ENCODE data around the gene ZNF219. TPM values are rescaled to one million over a fixed set of nuclear protein-coding genes. Genes with fewer than 3 reads are reported as not detected.

The ZNF219 gene
- total and polyA plus RNA-seq, 2 of the 13 experiments (the other 11 are each of a cell fraction or from before 2014, with no cell fraction given), result 34.5 to 36.6 TPM

DNA sequence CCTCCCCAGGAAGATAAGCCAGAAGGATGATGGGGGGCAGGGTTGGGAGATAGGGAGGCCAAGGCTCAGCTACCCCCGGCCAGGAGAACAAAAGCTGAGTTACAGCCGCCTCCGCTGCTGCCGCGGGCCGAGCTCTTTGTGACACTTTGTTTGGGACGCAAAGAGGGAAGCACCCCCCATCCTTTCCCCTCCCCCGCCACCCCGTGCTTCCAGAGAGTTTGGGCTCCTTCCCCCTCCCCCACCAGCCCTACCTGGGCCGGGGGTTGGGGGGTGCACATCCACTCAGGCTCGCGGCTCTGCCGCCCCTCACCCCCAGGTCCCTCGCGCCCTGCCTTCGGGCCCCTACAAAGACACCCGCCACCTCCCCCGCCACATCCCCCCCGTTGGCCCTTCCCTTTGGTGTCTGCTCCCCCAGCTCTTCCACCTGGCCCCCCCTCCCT, 799 bp downstream of the ZNF219 start (continued):
- TF ChIP-seq, protein P1, sequence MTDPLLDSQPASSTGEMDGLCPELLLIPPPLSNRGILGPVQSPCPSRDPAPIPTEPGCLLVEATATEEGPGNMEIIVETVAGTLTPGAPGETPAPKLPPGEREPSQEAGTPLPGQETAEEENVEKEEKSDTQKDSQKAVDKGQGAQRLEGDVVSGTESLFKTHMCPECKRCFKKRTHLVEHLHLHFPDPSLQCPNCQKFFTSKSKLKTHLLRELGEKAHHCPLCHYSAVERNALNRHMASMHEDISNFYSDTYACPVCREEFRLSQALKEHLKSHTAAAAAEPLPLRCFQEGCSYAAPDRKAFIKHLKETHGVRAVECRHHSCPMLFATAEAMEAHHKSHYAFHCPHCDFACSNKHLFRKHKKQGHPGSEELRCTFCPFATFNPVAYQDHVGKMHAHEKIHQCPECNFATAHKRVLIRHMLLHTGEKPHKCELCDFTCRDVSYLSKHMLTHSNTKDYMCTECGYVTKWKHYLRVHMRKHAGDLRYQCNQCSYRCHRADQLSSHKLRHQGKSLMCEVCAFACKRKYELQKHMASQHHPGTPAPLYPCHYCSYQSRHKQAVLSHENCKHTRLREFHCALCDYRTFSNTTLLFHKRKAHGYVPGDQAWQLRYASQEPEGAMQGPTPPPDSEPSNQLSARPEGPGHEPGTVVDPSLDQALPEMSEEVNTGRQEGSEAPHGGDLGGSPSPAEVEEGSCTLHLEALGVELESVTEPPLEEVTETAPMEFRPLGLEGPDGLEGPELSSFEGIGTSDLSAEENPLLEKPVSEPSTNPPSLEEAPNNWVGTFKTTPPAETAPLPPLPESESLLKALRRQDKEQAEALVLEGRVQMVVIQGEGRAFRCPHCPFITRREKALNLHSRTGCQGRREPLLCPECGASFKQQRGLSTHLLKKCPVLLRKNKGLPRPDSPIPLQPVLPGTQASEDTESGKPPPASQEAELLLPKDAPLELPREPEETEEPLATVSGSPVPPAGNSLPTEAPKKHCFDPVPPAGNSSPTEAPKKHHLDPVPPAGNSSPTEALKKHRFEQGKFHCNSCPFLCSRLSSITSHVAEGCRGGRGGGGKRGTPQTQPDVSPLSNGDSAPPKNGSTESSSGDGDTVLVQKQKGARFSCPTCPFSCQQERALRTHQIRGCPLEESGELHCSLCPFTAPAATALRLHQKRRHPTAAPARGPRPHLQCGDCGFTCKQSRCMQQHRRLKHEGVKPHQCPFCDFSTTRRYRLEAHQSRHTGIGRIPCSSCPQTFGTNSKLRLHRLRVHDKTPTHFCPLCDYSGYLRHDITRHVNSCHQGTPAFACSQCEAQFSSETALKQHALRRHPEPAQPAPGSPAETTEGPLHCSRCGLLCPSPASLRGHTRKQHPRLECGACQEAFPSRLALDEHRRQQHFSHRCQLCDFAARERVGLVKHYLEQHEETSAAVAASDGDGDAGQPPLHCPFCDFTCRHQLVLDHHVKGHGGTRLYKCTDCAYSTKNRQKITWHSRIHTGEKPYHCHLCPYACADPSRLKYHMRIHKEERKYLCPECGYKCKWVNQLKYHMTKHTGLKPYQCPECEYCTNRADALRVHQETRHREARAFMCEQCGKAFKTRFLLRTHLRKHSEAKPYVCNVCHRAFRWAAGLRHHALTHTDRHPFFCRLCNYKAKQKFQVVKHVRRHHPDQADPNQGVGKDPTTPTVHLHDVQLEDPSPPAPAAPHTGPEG (CRISPR knock-in tag; IDR thresholded peaks at IDR 0.05), result no peak
- 0 out of 2 replicates have a peak, but pooled peaks have one; percentile 1 for TF ChIP-seq ZNF567 (CRISPR knock-in tag; IDR thresholded peaks at IDR 0.05; ENCODE audit: borderline replicate concordance)
- peak; percentile 32; the same call in 1 of the 2 replicates for TF ChIP-seq SAP130 (CRISPR knock-in tag; IDR thresholded peaks at IDR 0.05; ENCODE audit: low read depth)
- peak; percentile 17; the same call in 1 of the 2 replicates for TF ChIP-seq ZFX (CRISPR knock-in tag; IDR thresholded peaks at IDR 0.05; ENCODE audit: low read depth)
- 0 out of 2 replicates have a peak, but pooled peaks have one; percentile 61 for TF ChIP-seq ZNF350 (CRISPR knock-in tag; IDR thresholded peaks at IDR 0.05; ENCODE audit: borderline replicate concordance, low read depth)
- TF ChIP-seq MLLT10 (CRISPR knock-in tag; IDR thresholded peaks at IDR 0.05), result no peak
- no peak for TF ChIP-seq FOXK2 (IDR thresholded peaks at IDR 0.05)
- TF ChIP-seq MAZ (IDR thresholded peaks at IDR 0.05; ENCODE audit: borderline replicate concordance, low read depth, low read length), result no peak
- peak; percentile 53; the same call in 1 of the 2 replicates for TF ChIP-seq MAZ (CRISPR knock-in tag; IDR thresholded peaks at IDR 0.05; ENCODE audit: low read depth)
- TF ChIP-seq ZNF331 (CRISPR knock-in tag; IDR thresholded peaks at IDR 0.05), result 0 out of 2 replicates have a peak, but pooled peaks have one; percentile 9
- TF ChIP-seq, protein P2, sequence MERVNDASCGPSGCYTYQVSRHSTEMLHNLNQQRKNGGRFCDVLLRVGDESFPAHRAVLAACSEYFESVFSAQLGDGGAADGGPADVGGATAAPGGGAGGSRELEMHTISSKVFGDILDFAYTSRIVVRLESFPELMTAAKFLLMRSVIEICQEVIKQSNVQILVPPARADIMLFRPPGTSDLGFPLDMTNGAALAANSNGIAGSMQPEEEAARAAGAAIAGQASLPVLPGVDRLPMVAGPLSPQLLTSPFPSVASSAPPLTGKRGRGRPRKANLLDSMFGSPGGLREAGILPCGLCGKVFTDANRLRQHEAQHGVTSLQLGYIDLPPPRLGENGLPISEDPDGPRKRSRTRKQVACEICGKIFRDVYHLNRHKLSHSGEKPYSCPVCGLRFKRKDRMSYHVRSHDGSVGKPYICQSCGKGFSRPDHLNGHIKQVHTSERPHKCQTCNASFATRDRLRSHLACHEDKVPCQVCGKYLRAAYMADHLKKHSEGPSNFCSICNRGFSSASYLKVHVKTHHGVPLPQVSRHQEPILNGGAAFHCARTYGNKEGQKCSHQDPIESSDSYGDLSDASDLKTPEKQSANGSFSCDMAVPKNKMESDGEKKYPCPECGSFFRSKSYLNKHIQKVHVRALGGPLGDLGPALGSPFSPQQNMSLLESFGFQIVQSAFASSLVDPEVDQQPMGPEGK (CRISPR knock-in tag; IDR thresholded peaks at IDR 0.05), result peak; percentile 96
- TF ChIP-seq GABPB1 (CRISPR knock-in tag; IDR thresholded peaks at IDR 0.05), result peak; percentile 46; the same call in 1 of the 2 replicates
- no peak for TF ChIP-seq MEIS2 (CRISPR knock-in tag; IDR thresholded peaks at IDR 0.05)
- no peak for TF ChIP-seq THYN1 (CRISPR knock-in tag; IDR thresholded peaks at IDR 0.05; ENCODE audit: borderline replicate concordance, low read depth)
- peak; percentile 22; the same call in 1 of the 2 replicates for TF ChIP-seq ZNF225 (CRISPR knock-in tag; IDR thresholded peaks at IDR 0.05)
- TF ChIP-seq SNRNP70 (IDR thresholded peaks at IDR 0.05; ENCODE audit: low read depth, low read length), result no peak
- TF ChIP-seq ZNF772 (CRISPR knock-in tag; IDR thresholded peaks at IDR 0.05), result 0 out of 2 replicates have a peak, but pooled peaks have one; percentile 43
- TF ChIP-seq HNRNPK (IDR thresholded peaks at IDR 0.05; ENCODE audit: low read depth, low read length, poor library complexity, severe bottlenecking), result peak; percentile 45
- TF ChIP-seq GATAD1 (CRISPR knock-in tag; IDR thresholded peaks at IDR 0.05), result 0 out of 2 replicates have a peak, but pooled peaks have one; percentile 15
- 0 out of 2 replicates have a peak, but pooled peaks have one; percentile 27 for TF ChIP-seq TBX2 (CRISPR knock-in tag; IDR thresholded peaks at IDR 0.05; ENCODE audit: borderline replicate concordance)
- no peak for TF ChIP-seq HOXA9 (CRISPR knock-in tag; IDR thresholded peaks at IDR 0.05; ENCODE audit: borderline replicate concordance)

Measured in HepG2 (cell line).